A172 (cell line): Measurements from ENCODE around the gene FAM83C. TPM values are rescaled to one million over a fixed set of nuclear protein-coding genes. Genes with fewer than 3 reads are reported as not detected.

Experiments used
- DNase-seq: peaks from one replicate; pipeline ENCODE4 v3.0.0-alpha.2; 2015; ENCODE audit warnings: low spot score
- total RNA-seq: library from RNA; depleted of rRNA; stranded (reverse); fragments of >200 nt; shearing (Covaris generic); gene quantifications from 2 replicates; pipeline ENCODE4 v1.2.3, GENCODE V29; 2014; rRNA removed

FAM83C gene
- 0.24 TPM in 1 of 2 replicates, not detected in the other for total RNA-seq

DNA sequence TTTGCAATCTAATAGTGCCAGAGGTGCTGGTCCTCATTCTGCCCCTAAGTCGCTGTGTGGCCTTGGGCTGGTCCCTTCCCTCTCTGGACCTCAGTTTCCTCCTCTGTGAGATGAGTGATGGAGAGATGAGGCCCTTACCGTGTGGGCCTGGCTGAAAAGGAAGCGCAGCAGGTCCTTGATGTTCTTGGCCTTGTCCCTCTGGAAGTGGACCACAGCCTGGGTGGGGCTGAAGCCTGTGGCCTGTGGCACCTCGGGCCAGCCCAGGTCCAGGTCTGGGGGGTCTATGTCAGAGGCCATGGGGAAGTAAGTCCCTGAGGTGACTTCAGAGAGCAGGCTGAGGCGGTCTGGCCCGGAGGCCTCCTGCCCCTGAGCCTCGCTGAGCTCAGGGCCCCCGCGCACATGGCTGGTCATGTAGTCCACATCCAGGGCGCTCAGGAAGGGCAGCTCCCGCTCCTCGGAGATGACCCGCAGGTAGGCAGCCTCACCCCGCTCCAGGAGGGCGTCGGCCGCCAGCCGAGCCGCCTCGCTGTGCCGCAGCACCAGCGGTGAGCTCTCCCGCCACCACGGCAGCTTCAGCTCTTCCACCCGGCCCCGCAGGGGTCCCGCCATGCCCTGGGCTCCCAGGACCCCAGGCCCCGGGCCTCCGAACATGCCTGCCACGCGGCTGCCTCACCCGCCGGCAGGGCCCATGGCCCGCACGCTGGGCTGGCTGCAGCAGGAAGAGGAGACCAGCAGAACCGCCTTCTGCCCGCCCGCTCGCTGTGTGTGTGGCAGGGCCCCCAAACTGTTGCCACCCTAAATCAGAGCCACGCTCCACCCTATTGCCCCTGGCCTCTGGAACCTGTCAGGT is at the start of gene FAM83C:
Gene FAM83C, minus strand, starts transcription at position 772 of the 850 bp plus-strand sequence. Its CDS starts 121 bp downstream, at position 651.
- no peak for DNase-seq

DNA sequence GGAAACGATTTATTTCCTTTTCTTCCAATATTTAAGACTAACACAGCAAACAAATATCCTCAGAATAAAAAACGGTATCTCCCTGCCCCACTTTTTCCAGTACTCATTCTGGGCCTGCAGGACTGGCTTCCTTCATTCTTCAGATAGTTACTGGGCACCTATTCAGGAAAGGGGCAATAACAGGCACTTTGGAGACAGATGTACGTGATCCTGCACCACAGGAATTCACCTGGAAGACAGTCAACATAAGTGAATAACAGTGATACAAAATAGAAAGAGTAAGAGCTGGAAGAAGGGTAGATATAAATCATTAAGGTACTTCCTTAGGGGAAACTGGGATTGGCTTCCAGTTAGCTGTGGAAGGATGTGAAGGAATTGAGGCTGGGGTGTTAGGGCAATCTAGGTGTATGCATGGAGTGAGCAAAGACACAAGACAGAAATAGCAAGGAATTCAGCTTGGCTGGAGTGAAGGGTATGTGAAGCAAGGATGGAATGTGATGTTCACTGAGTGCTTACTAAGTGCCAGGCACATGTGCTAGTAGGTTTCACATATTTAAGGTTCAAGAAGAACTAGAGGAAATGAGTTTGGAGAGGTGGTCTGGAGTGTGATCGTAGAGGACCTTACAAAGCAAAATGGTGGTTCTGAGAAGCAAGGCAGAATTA is 49.3 kb upstream of the FAM83C start:
- peak; percentile 46 for DNase-seq

DNA sequence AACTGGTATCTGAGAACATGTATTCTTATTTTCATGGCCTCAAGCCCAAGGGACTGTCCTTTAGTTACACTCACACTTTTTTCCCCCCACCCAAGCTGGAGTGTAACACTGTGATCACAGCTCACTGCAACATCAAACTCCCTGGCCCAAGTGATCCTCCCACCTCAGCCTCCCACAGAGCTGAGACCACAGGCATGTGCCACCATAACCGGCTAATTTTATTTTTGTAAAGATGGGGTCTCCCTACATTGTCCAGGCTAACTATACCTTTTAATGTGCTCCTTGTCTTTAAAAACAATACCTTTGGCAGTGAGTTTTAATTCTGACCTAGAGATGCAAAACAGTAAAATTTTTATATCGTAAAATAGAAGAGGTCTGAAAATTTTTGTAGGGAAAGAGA is 48.2 kb upstream of the FAM83C start:
- no peak for DNase-seq

DNA sequence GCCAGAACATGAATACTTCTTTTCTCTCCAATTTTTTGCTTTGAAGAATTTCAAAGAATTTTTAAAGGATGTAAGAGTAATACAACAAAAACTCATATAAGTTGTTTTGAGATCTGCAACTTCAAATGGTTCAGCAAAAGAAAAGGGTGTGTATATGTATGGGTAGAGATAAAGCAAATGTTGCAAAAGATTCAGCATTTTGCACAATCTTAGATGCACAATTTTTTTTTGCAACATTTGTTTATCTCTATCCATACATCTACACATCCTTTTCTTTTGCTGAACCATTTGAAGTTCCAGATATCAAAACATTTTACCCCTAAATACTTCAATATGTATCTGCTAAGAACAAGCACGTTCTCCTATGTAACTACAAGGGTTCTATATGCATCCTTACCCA is 47.4 kb upstream of the FAM83C start:
- DNase-seq, result no peak

DNA sequence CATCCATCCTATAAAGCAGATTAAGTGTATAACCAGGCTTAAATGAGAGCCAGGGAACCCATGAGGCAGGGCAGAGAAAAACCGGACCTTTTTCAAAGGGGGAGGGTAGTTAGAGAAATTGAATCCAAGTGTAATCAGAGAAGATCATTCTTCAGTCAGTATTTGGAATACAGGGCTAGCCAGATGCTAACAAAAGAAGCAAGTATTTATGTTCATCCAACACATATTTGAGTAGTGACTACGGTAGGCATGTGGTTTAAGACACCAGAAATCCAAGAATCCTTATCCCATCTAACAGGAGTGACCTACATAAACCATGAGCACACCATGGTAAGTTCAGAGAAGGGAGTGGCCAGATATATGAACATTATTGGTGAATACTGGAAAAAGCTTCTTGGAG is 46.8 kb upstream of the FAM83C start:
- DNase-seq, result peak; percentile 85

DNA sequence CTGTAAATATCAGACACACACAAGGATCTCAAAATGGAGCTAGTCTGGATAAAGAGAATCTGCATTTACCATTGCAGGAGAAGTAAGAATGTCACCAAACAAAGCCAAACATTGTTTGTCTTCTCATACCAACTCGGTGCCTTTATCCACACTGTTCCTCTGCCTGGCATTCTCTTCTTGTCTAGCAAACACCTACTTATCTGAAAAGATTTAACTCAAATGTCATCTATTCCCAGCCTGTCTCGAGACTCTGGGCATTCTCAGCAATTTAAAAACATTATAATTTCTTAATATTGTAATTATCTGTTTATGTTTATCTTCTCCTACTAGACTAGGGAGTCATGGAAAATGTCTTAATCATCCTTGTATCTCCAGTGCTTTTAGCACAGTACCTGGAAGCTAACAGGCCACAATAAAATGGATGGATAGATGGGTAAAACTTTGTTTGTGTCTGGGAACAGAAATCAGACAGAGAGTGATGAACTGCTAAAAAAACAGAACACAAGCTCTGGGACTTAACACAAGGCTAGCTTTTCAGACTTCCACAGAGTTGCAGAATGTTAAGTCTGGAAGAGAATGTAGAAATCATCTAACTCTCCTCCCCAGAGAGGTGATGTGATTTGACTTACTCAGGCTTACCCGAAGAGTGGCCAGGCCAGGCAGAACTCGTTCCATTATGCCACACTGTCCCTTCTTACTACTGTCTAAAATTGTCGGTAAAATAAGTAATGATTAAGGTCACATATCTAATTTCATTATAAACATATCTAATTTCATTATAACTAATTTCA is 42.3 kb upstream of the FAM83C start:
- DNase-seq, result no peak

DNA sequence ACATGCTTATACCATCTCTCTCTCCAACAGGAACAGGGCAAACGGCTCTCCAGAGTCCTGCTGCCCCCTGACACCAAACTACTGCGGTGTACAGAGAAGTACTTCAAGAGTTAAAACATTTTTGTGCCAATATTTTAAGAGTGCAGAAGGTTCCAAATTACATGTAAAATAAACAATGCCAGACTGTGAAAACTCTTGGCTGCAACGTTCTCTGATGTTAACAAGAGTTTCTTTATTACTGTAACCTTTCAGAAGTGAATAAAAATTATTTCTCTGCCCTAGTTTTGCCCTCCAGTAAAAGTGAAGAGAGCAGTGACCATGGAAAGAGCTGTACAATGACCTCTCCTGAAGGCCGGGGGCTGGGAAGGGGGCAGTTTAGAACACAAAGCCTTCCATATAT is 41.4 kb upstream of the FAM83C start:
- no peak for DNase-seq

DNA sequence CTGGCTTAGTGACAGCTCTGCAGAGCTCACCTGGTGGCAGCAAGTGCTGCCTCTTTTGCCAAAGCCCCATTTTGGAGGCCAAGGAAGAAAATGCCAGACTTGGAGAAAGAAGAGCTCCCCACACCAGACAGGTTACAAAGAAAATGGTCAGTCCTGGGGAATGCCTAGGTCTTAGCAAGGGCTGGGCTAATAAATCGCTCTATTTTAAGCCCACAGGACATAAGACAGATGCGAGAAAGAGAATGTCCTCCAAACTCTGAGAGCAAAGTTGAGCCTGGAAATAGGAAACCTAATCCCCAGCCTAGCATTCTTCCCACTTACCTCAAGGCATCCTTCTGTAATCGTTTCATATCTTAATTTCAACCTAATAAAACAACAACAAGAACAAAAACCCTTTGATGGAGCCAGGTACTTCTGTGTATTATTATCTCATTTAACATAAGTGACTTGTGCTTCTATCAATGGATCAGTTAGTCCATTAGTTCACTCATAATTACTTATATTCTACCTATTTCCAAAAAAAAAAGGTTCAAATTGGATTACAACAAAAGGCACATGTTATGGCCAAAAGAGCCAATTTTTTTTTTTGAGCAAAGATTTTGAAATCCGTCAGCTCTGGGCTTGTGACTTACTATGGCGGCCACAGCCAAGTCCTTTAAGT is 40.4 kb upstream of the FAM83C start:
- no peak for DNase-seq

DNA sequence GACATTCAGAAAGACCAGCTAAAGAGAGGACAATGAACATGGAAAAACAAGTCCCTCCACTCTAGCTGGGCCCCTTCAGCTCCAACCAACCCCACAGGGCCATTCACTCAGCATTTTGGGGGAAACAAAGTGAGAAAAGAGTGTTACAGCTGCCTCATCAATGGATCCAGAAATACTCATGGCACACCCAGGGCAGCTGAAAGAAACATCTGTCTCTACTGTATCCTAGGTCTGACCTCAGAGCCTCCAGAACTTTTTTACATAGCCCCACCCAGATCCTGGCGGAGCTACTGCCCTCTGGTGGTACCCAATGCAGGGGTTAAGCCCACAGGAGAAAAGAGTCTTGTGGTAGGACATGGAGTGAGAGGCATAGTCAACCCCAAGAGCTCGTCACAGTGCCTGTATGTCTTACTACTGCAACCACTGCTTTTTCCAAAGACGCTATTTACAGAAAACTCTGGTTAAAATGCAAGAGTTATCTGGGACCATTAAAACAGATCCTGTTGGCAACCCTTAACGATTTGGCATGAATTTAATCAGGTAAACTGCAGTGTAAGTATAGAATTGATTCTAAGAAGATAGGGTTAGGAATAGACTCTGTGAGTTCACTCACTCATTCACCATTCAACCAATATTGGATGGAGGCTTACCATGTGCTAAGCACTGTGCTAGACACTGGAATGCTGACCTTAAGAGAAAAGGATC is 37.4 kb upstream of the FAM83C start:
- DNase-seq, result peak; percentile 67

DNA sequence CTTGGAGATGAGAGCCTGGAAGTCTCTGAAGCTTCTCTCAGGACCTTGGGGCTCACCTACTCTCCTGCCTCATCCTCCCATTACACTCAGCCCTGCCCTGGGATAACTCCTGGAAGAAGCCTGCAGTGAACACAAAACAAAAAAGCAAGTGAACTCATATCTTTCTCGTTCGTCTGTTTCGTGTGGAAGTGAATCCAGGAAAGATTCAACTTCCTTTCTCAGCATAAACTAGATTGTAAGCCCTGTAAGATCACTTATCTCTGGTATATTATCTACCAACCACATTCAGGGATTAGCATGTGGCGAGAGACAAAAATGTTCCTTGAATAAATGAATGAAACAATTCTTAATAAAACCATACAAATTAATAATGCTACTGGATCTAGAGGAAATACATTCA is 36.5 kb upstream of the FAM83C start:
- DNase-seq, result no peak

DNA sequence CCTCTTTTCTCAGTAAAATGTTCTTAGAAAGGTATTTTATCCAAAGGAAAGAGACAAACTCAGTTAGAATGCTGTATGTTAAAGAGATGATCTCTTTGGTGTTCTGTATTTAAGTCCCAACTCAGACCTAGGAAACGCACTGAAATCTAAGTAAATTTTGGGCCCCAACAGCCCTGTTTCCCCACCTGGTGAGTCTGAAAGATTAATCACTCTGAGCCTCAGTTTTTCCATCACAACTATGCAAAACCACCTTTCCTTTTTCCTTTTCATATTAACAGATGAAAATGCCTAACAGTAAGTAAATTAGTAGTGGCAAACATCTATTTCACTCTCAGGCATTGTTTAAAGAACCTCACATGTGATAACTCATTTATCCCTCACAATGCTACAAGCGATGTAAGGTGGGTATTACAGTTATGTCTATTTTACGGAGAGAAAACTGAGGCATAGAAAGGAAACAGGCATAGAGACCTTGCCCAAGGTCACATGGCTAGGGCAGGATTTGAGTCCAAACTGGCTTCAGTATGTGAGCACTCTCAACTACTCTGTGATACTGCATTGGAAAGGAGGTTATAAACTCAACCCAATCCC is 36.0 kb upstream of the FAM83C start:
- DNase-seq, result no peak

DNA sequence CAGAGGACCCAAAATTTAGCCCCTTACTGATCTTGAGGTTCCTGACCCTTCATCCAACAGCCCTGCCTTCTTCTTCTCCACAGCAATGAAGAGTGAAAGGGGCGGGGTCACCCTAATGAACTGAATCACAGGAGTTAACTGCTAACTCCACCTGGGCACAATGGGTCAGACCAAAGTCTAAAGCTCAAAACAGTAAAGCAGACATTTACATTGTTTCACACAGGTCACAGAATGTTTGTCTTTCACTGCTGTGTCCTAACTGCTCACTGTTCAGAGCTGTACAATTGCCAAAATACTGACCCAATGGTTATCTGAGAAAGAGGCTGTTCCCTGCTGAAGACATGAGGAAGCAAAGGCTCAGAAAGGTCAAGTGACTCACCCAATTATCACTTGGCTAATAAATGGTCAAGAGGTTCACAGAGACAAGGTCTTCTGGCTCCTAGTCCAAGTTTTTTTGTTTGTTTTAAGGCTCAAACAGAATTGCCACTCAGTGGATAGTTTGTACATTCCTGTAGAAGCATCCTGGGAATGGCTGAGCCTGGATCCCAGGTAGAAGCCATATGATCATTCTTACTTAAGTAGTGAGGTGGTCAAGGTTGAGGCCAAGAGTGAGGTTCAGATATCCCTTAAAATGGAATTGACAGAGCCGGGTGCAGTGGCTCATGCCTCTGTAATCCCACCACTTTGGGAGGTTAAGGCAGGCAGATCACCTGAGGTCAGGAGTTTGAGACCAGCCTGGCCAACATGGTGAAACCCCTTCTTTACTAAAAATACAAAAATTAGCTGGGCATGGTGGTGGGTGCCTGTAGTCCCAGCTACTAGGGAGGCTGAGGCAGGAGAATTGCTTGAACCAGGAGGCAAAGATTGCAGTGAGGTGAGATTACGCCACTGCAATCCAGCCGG is 35.1 kb upstream of the FAM83C start:
- peak; percentile 94 for DNase-seq

DNA sequence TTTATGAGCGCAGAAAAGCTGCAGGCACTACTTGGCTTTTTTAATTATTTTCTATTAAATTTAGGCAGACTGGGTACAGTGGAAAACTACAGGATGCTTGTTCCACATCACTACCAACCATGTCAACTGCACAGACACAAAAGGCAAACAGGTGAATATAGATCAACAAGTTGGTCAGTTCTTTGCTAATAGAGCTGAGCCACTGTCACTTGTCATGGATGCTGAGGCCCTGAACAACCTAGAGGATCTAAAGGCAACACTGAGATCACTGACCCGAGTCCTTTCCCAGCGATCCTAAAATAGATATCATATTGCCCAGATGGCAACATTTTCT is 34.5 kb upstream of the FAM83C start:
- DNase-seq, result no peak

DNA sequence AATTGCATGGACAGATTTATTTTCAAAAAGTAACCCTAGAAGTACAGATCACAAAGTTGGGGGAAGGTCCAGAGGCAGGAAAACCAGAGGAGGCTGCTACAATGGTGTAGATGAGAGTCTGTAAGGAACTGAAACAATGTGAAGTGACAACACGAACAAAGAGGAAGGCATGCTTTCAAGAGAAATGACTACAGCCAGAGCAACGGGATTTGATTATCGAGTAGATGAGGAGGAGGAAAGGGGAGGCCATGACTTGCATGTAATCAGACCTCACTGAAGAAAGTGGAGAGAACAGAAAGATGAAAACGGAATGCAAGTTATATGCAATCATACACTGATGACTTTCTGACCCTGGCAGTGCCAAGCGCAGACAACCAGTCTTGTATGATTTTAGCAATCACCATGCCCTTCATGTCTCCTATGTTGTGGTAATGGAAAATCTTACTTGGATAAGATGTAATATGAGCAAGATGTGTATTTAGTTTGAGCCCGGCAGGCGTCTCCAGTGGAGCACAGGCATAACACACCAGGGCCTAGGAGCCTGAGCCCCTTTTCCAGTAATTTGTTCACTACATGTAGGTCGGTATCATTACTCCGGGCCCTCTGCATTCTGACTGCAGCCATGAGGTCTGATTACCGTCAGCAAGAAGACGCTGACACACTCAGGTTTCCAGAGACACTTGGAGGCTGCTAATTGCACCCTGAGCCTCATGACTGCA is 34.0 kb upstream of the FAM83C start:
- DNase-seq, result no peak

DNA sequence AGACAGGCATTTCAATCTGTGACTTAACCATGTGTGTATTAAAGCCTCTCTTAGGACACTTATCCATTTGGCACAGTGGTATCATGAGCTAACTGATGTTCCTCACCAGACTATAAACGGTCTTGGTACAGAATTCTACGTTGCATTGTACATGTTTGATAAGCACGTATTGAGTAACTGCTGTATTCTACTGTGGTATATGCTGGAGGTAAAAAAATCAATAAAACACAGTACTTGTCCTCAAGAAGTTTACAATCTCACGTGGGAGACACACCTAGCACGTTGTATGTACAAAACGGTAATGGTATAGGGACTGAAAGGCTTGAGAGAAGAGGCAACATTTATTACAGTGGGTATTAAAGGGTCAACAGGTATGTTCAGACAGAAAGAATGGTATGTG is 33.2 kb upstream of the FAM83C start:
- no peak for DNase-seq

DNA sequence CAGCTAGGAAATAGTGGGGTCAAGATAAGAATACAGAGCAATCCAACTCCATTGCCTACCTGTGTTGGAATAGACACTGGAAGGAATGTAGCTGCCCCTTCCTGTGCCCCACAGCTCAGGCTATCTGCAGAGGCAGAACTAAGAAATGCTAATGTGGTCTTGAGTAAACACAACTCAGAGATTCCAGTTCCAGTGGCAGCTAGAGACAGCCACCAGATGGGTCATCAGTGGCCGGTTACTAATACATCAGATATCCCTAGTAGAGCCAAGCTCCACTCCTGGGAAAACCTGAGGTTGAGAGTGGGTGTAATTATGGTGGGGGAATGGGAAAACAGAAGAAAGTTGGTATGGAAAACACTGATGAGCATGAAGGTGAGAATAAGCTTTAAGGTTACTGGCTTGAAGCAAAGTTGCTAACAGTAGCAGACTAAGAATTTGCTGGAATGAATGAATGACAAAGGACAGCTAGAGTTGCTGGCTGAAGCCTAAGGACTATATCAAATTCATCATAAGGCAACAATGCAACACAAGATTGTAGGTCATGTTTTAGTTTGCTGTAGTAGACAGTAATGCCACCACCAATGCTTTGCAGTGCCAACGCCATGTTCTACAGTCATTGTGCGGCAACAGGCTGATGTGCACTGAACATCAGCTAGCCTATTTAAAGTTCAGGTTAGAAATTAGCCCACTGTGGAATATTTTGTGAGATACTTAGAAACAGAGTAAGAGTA is 28.3 kb upstream of the FAM83C start:
- DNase-seq, result peak; percentile 98

DNA sequence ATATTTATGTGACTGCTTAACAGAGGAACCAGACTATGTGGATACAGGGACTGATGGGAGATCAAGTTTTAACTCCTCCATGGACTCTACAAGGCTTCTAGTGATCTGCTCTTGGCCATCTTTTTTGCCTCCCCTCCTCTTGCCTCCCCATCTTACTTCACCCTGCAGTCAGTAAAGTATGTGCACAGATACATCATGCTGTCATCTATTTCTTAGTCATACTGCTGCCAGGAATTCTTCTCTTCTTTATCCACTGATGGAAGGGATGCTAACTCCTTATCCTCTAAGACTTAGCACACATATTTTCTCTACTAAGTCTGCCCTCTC is 27.6 kb upstream of the FAM83C start:
- peak; percentile 92 for DNase-seq

DNA sequence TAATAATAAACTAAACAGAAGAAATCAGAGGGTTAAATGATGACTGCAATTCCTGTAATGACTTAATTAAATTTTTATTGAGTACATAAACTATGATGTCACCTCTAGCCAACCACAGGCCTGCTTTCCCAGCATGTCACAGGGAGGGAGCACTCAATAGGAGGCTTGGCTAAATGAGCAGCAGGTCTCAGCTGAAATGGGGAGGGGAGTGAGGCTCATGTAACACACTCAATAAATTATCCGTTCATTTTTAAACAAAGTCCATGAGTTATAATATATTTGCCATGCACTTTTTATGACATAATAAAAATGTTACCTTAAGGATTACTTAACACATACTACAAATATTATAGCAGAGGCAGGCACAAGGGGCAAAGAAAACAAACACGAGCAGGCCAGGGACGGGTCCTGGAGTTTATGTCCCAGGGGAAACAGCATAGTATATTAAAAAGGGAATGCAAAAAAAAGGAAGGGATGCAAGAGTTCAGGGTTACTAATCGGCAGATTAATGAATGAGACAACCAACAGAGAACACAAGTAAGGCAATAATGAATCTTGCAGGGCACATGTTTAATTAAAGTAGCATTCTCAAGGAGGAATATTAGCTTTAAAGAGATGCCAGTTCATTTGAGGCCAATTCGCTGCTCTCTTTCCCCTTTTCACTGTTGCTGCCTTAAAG is 27.1 kb upstream of the FAM83C start:
- DNase-seq, result peak; percentile 85
